Loucy (cell line): Measurements from ENCODE around the gene CMTM3.
"Not testable (repeated sequence)": the region's sequence is repeated elsewhere in the genome, so short reads cannot be mapped to it uniquely, and the experiment has no call there.

Experiments
- H2AFZ ChIP-seq: fragments of 200-600 bp; sonication (generic); 2 replicates; pipeline ENCODE4 v1.6.0; 2016; ENCODE audit warnings: antibody characterized with exemption, mild to moderate bottlenecking, low read length, moderate library complexity
- H3F3A ChIP-seq: fragments of 200-600 bp; 2 replicates; pipeline ENCODE4 v1.6.0; 2016; ENCODE audit warnings: antibody characterized with exemption, low read depth, mild to moderate bottlenecking
- H3K27me3 ChIP-seq: fragments of 200-600 bp; sonication (generic); 2 replicates; pipeline ENCODE4 v1.6.1; 2014; ENCODE audit warnings: low read length, mild to moderate bottlenecking; ENCODE audit not compliant: insufficient read depth, poor library complexity, severe bottlenecking
- H3K36me3 ChIP-seq: fragments of 200-600 bp; sonication (generic); 2 replicates; pipeline ENCODE4 v1.6.1; 2016; ENCODE audit warnings: low read length; ENCODE audit not compliant: insufficient read depth
- H3K4me1 ChIP-seq: fragments of 200-600 bp; sonication (generic); 2 replicates; pipeline ENCODE4 v1.5.1; 2014; ENCODE audit warnings: low read length, mild to moderate bottlenecking; ENCODE audit not compliant: insufficient read depth, poor library complexity, severe bottlenecking
- H3K4me2 ChIP-seq: fragments of 200-600 bp; sonication (generic); 2 replicates; pipeline ENCODE4 v1.6.0; 2014; ENCODE audit warnings: antibody characterized with exemption, low read length, low read depth, mild to moderate bottlenecking; ENCODE audit not compliant: poor library complexity, severe bottlenecking
- H3K4me3 ChIP-seq: fragments of 200-600 bp; sonication (generic); 2 replicates; pipeline ENCODE4 v1.5.1; 2014; ENCODE audit warnings: low read length, mild to moderate bottlenecking, mixed read lengths; ENCODE audit not compliant: poor library complexity, severe bottlenecking
- H3K79me2 ChIP-seq: fragments of 200-600 bp; sonication (generic); 2 replicates; pipeline ENCODE4 v1.6.1; 2014; ENCODE audit warnings: low read length; ENCODE audit not compliant: insufficient read depth
- H3K9ac ChIP-seq: fragments of 200-600 bp; sonication (generic); 2 replicates; pipeline ENCODE4 v1.6.0; 2014; ENCODE audit warnings: mild to moderate bottlenecking, low read depth, low read length, moderate library complexity; ENCODE audit not compliant: poor library complexity, severe bottlenecking
- H3K9me2 ChIP-seq: fragments of 200-600 bp; sonication (generic); replicated peaks from 2 replicates; pipeline ENCODE4 v1.6.1; 2016; ENCODE audit warnings: low read depth, low read length, mixed read lengths
- H3K9me3 ChIP-seq: fragments of 200-600 bp; sonication (generic); 2 replicates; pipeline ENCODE4 v1.6.1; 2014; ENCODE audit warnings: mild to moderate bottlenecking, antibody characterized with exemption, low read length, low read depth; ENCODE audit not compliant: insufficient read depth
- H4K20me1 ChIP-seq: fragments of 200-600 bp; sonication (generic); 2 replicates; pipeline ENCODE4 v1.6.0; 2014; ENCODE audit warnings: antibody characterized with exemption, low read length, mild to moderate bottlenecking; ENCODE audit not compliant: insufficient read depth, poor library complexity, severe bottlenecking
- CTCF ChIP-seq: fragments of 200-600 bp; sonication (generic); conservative IDR thresholded peaks from 2 replicates; pipeline ENCODE4 v1.5.1; 2014; ENCODE audit warnings: mild to moderate bottlenecking, antibody characterized with exemption, low read length
- EZH2phosphoT487 ChIP-seq: fragments of 200-600 bp; IDR thresholded peaks from 2 replicates; pipeline ENCODE4 v1.6.1; 2018; ENCODE audit warnings: antibody characterized with exemption, mild to moderate bottlenecking, moderate library complexity, borderline replicate concordance

Gene CMTM3

DNA sequence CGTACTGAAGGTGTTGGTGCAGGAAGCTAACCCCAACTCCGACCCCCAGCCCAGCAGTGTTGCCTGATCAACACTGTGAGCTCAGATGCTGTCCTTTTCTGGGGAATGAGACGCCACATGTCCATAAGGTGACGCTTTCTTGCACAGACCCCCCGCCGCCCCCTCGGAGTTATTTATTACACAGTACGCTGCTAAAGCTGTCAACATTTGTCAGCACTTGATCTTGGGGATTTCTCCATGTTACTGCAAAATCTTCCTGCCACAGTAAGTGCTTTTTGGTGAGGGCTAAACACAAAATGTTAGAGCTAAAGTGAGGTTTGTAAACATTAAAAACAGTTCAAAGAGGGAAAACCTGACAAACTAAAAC is 15.9 kb downstream of the CMTM3 start:
- Histone ChIP-seq H3K79me2 (no peaks in the 10 kb centered on the region), H3K4me3 (no peak overlapping the region), H3K4me2 (no peak overlapping the region), H3K9ac (no peak overlapping the region), H3K9me2 (no peaks in the 10 kb centered on the region), H3F3A (no peaks in the 10 kb centered on the region), H3K36me3 (no peaks in the 10 kb centered on the region), H3K27me3 (no peaks in the 10 kb centered on the region), H2AFZ (no peak overlapping the region), H3K9me3 (no peaks in the 10 kb centered on the region), H3K4me1 (peaks cover 2% of the 10 kb centered on the region), H4K20me1 (no peaks in the 10 kb centered on the region)
- TF ChIP-seq CTCF, result no peak

- no peak overlapping the region for H3K4me2 ChIP-seq
- H3K27me3 ChIP-seq, result no peaks in the 10 kb centered on the region
- no peaks in the 10 kb centered on the region for H3K79me2 ChIP-seq
- H3K4me1 ChIP-seq, result peaks cover 2% of the 10 kb centered on the region
- no peaks in the 10 kb centered on the region for H4K20me1 ChIP-seq
- no peaks in the 10 kb centered on the region for H3K9me3 ChIP-seq
- no peaks in the 10 kb centered on the region for H3F3A ChIP-seq
- no peak for TF ChIP-seq EZH2phosphoT487
- H3K4me3 ChIP-seq, result no peak overlapping the region
- no peaks in the 10 kb centered on the region for H3K9me2 ChIP-seq
- H3K9ac ChIP-seq, result no peak overlapping the region
- no peaks in the 10 kb centered on the region for H3K36me3 ChIP-seq
- H2AFZ ChIP-seq, result no peak overlapping the region
Measured at GRCh38 chr16:66621973-66622372, 17.5 kb downstream of the CMTM3 start.

DNA sequence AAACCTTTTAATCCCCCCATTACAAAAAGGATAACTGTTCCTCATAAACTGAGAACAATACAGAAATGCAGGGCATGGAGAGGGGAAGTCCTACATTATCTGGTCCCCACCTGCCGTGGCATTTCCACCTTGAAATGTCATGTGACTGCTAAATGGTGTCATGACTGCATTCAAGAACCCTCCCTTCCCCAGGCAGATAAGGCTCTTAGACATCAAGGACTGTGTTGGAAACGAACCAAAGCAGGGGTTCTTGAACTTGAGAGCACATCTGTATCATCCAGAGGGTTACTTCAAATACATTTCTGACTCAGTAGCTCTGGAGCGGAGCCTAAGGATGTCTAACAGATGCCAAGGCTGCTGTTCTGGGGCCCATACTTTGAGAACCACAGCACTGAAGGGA is 18.4 kb downstream of the CMTM3 start:
- no peak for TF ChIP-seq EZH2phosphoT487
- TF ChIP-seq CTCF, result no peak
- H3K4me3 ChIP-seq, result no peak overlapping the region
- H3K4me1 ChIP-seq, result peaks cover 1% of the 10 kb centered on the region
- no peaks in the 10 kb centered on the region for H4K20me1 ChIP-seq
- H2AFZ ChIP-seq, result no peak overlapping the region
- H3F3A ChIP-seq, result no peaks in the 10 kb centered on the region
- no peaks in the 10 kb centered on the region for H3K9me2 ChIP-seq
- no peak overlapping the region for H3K9ac ChIP-seq
- no peaks in the 10 kb centered on the region for H3K9me3 ChIP-seq
- H3K4me2 ChIP-seq, result no peak overlapping the region
- no peaks in the 10 kb centered on the region for H3K27me3 ChIP-seq
- no peaks in the 10 kb centered on the region for H3K79me2 ChIP-seq
- no peaks in the 10 kb centered on the region for H3K36me3 ChIP-seq

- Histone ChIP-seq H3K79me2 (no peaks in the 10 kb centered on the region), H3K9me2 (no peaks in the 10 kb centered on the region), H3K9ac (no peak overlapping the region), H3K4me1 (no peaks in the 10 kb centered on the region), H3K36me3 (no peaks in the 10 kb centered on the region), H3F3A (no peaks in the 10 kb centered on the region), H3K9me3 (no peaks in the 10 kb centered on the region), H3K4me3 (no peak overlapping the region), H3K27me3 (no peaks in the 10 kb centered on the region), H3K4me2 (no peak overlapping the region), H2AFZ (no peak overlapping the region), H4K20me1 (no peaks in the 10 kb centered on the region)
- TF ChIP-seq EZH2phosphoT487 (no peak), CTCF (no peak)
Measured at GRCh38 chr16:66623755-66624154, 19.3 kb downstream of the CMTM3 start.

GRCh38 chr16:66627611-66628378 is 23.3 kb downstream of the CMTM3 start:
- not testable (repeated sequence) for H3K9me2 ChIP-seq, H3K9me3 ChIP-seq, H3K4me3 ChIP-seq, H3K79me2 ChIP-seq, H3K27me3 ChIP-seq, H4K20me1 ChIP-seq, H3K9ac ChIP-seq, H3K4me1 ChIP-seq, H3K4me2 ChIP-seq, H3K36me3 ChIP-seq, H2AFZ ChIP-seq, H3F3A ChIP-seq
